LNCAP (cell line): ENCODE data around the gene PER3.

Experiments used
- TF ChIP-seq, protein P1 (sequence below): fragments of 450-650 bp; IDR thresholded peaks from 2 replicates; pipeline ENCODE4 v1.5.1; 2017; ENCODE audit warnings: mild to moderate bottlenecking

The PER3 gene

DNA sequence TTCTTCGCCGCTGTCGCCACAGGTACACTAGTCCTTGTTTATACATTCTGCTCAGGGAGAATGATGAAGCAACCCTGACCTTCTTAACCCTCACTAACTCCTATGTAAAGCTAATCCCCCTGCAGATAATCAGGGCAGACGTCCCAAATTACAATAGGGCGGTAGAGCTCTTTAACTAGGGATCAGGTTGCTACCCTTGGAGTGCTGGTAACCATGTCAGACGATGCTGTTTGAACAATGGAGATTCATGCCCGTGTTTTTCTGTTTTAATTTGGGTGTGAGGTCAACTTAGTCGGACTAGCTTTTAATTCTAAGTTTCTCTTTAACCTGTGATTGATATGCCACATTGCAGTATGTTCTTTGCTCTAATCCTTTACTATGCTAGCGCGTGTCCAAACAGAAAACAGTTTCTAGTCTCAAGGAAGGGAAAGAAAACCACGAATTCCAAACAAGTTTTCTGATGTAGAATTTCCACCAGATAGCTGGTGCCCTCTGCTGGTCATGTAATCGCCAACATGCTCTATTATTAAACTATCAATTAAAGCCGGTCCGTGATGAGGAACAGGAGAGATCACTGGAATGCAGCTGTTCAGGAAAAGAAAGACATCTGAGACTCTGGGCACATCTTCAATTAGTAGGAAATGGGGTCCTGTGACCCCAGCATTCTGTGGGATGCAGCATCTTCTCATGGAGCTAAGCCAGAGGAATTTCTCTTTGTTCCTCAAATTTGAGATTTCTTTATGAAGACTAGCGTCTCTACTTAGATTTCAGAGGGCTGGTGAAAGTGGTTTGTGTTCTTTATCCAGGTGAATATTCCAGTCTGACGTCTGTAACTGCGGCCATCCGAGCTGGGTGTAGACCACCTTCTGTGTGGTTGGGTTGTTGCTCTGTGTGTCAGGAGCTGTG lies 31.3 kb upstream of the PER3 start:
- TF ChIP-seq, protein P1, sequence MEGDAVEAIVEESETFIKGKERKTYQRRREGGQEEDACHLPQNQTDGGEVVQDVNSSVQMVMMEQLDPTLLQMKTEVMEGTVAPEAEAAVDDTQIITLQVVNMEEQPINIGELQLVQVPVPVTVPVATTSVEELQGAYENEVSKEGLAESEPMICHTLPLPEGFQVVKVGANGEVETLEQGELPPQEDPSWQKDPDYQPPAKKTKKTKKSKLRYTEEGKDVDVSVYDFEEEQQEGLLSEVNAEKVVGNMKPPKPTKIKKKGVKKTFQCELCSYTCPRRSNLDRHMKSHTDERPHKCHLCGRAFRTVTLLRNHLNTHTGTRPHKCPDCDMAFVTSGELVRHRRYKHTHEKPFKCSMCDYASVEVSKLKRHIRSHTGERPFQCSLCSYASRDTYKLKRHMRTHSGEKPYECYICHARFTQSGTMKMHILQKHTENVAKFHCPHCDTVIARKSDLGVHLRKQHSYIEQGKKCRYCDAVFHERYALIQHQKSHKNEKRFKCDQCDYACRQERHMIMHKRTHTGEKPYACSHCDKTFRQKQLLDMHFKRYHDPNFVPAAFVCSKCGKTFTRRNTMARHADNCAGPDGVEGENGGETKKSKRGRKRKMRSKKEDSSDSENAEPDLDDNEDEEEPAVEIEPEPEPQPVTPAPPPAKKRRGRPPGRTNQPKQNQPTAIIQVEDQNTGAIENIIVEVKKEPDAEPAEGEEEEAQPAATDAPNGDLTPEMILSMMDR = peak; percentile 82

DNA sequence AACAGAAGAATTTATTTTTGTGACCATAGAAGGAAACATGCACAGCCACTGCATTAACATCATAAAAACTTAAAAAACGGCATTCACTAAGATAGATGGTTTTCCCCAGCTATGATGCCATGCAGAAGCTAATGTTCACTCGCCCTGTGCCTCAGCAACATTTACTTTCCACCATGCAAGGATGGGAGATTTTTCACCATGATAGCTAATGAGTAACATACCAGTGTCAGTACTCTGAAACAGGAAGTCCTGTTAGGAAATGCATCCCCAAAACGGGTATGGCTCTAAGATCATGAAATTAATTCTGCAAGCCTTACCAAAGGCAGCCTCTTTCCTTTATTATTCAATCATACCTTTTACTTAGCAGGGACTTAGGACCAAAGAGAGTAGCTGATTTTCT lies 30.4 kb upstream of the PER3 start:
- TF ChIP-seq, protein P1 = no peak

DNA sequence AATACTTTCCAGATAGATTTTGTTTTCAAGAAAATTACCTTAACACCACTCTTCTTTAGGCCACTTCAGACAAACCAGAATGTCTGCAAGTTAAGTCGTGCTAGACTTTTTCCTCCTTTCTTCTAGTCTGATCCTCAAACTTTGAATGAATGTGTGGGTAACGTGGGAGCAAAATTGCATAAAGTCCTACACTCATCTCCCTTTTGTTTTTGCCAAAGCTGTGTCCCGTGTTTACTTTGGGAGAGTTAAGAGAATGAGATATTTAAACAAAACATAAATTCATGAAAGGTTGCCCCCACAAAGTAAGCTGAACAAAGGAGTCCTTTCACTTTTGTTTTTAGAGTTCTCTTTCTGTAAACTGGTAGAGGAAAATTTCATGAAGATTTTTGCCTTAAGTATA lies 29.9 kb upstream of the PER3 start:
- TF ChIP-seq, protein P1 = no peak

DNA sequence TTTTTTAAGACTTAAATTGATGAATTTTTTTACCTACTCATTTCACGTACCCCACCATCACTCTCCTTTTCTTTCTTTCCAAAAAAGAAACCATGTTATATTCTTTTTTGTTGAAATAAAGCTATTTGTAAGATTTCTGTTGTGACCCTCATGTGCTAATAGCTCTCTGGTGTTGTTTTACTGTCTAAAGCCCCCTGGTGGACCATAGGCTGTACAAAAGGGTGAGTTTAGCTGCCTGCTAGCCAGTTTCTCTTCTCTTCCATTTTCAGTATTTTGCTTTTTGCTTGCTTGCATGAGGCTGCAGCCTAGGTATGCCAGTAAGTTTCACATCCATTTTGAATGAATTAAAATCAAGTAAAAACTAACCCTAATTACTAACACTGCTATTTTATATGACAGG lies 28.6 kb upstream of the PER3 start:
- TF ChIP-seq, protein P1 = no peak

DNA sequence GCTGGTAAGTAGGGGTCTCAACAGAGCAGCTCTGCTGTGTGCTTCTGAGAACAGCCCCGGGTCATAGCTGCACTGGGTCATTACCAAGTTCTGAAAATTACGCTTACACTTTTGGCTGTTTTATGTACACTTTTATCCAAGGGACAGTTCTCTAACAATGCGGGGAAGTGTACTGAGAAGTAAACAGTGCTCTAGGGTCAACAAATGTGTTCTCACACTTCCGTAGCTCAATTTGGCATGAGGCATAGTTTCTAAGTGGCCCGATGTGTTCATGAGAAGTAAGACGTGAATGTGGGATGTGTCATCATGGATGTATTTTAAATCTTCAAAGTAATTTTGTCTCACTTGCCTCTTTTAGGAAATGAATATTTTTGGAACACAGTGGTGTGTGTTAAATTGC lies 23.8 kb upstream of the PER3 start:
- TF ChIP-seq, protein P1 = no peak

DNA sequence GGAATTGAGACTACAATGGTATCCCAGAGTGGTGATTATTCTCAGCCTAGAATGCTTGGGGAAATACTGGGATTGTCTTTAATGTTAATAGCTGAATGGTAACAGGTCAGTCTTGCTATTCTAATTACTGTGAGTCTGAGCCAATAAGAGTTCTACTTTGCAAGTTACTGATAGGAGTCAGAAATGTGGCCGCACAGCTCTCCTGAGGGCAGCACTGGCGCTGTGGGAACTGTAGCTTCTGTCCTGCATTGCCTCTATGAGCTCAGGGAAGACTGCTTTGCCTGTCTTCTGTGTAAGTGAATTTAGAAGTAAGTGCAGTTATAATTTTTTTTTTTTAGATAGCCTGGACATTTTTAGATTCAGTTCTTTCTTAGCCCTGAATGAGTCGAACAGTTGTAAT lies 23.0 kb upstream of the PER3 start:
- TF ChIP-seq, protein P1 = no peak

DNA sequence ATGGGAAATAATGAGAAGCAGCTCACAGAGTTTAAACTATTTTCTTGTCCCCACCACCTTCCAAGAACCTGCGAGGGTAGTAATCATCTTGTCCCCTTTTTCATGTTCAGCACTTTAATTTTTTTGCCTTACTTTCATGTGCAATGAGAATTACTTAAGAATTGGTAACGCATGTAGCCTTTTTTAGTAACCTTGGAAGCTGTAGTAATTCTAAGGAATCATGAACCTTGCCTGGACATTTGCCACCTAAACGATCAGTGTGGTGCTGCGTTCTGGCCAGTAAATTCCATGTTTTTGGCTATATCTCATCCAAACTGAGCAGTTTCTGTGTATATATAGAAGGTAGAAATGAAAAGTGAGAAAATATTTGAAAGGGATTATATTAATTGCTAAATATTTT lies 16.9 kb upstream of the PER3 start:
- TF ChIP-seq, protein P1 = no peak

DNA sequence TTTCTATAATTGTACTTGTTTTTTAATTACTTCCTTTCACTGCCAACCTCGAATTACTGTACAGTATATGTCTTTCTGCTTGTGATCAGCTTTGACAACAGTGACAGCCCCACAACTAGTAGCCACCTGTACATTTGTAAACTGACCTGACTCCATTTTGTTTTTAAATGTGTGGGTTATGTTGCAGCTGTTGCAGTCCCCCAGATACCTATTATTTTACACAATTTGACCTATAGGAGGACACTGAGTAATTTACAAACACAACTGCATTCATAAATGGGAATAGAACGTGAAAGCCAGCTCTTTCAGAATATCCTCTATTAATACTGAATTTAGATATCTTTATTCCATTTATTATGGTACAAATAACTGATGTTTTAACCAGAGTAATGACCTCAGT lies 15.5 kb upstream of the PER3 start:
- TF ChIP-seq, protein P1 = no peak
